ENCODE data around the gene OBSCN.

Gene OBSCN

GRCh38 chr1:228314315-228314657, 106.4 kb downstream of the OBSCN start:
- Histone ChIP-seq H3K4me1 (ENCODE audit: control insufficient read depth, insufficient read depth, low read length, poor library complexity, severe bottlenecking) (no peaks in the 10 kb centered on the region), H3K27ac (ENCODE audit: low read depth, low read length, severe bottlenecking) (no peak overlapping the region), H3K36me3 (ENCODE audit: control insufficient read depth, insufficient read depth, low read length) (peaks cover 5% of the 10 kb centered on the region), H3K4me3 (ENCODE audit: extremely low read depth, insufficient read depth, low read length, poor library complexity, severe bottlenecking) (no peak overlapping the region), H3K9me3 (ENCODE audit: control insufficient read depth, low read length) (peaks cover 5% of the 10 kb centered on the region)
- 89 to 100% methylated on average over 3 of the region's 3 CpGs for WGBS, 2 experiments (ENCODE audit: insufficient coverage in 2 of 2)

- WGBS, 2 experiments (ENCODE audit: insufficient coverage in 2 of 2) = 92 to 95% methylated on average over 28 to 29 of the region's 31 CpGs
Measured at GRCh38 chr1:228314658-228315483, 107.0 kb downstream of the OBSCN start.

GRCh38 chr1:228315484-228315944, 107.7 kb downstream of the OBSCN start:
- peaks cover 5% of the 10 kb centered on the region for H3K9me3 ChIP-seq (ENCODE audit: control insufficient read depth, low read length)
- peaks cover 17% of the 10 kb centered on the region for H3K36me3 ChIP-seq (ENCODE audit: control insufficient read depth, insufficient read depth, low read length)
- no peaks in the 10 kb centered on the region for H3K4me1 ChIP-seq (ENCODE audit: control insufficient read depth, insufficient read depth, low read length, poor library complexity, severe bottlenecking)
- H3K27ac ChIP-seq (ENCODE audit: low read depth, low read length, severe bottlenecking) = no peak overlapping the region
- WGBS, 2 experiments (ENCODE audit: insufficient coverage in 2 of 2) = 93 to 97% methylated on average over 12 to 14 of the region's 17 CpGs
- H3K4me3 ChIP-seq (ENCODE audit: extremely low read depth, insufficient read depth, low read length, poor library complexity, severe bottlenecking) = no peak overlapping the region

More at GRCh38 chr1:228314658-228315483, 107.0 kb downstream of the OBSCN start:
- H3K4me1 ChIP-seq (ENCODE audit: control insufficient read depth, insufficient read depth, low read length, poor library complexity, severe bottlenecking) = no peaks in the 10 kb centered on the region
- no peak overlapping the region for H3K27ac ChIP-seq (ENCODE audit: low read depth, low read length, severe bottlenecking)
- H3K36me3 ChIP-seq (ENCODE audit: control insufficient read depth, insufficient read depth, low read length) = peaks cover 11% of the 10 kb centered on the region
- H3K9me3 ChIP-seq (ENCODE audit: control insufficient read depth, low read length) = peaks cover 5% of the 10 kb centered on the region
- no peak overlapping the region for H3K4me3 ChIP-seq (ENCODE audit: extremely low read depth, insufficient read depth, low read length, poor library complexity, severe bottlenecking)

- no peaks in the 10 kb centered on the region for H3K4me1 ChIP-seq (ENCODE audit: control insufficient read depth, insufficient read depth, low read length, poor library complexity, severe bottlenecking)
- peaks cover 5% of the 10 kb centered on the region for H3K9me3 ChIP-seq (ENCODE audit: control insufficient read depth, low read length)
- H3K27ac ChIP-seq (ENCODE audit: low read depth, low read length, severe bottlenecking) = no peak overlapping the region
- peaks cover 23% of the 10 kb centered on the region for H3K36me3 ChIP-seq (ENCODE audit: control insufficient read depth, insufficient read depth, low read length)
- 93% methylated on average over 34 to 39 of the region's 40 CpGs for WGBS, 2 experiments (ENCODE audit: insufficient coverage in 2 of 2)
- H3K4me3 ChIP-seq (ENCODE audit: extremely low read depth, insufficient read depth, low read length, poor library complexity, severe bottlenecking) = no peak overlapping the region
Measured at GRCh38 chr1:228315945-228316588, 108.2 kb downstream of the OBSCN start.

- WGBS, 2 experiments (ENCODE audit: insufficient coverage in 2 of 2) = 95 to 97% methylated on average over 44 to 46 of the region's 47 CpGs
- H3K36me3 ChIP-seq (ENCODE audit: control insufficient read depth, insufficient read depth, low read length) = peaks cover 29% of the 10 kb centered on the region
- no peak overlapping the region for H3K27ac ChIP-seq (ENCODE audit: low read depth, low read length, severe bottlenecking)
- H3K4me1 ChIP-seq (ENCODE audit: control insufficient read depth, insufficient read depth, low read length, poor library complexity, severe bottlenecking) = no peaks in the 10 kb centered on the region
- peaks cover 5% of the 10 kb centered on the region for H3K9me3 ChIP-seq (ENCODE audit: control insufficient read depth, low read length)
- no peak overlapping the region for H3K4me3 ChIP-seq (ENCODE audit: extremely low read depth, insufficient read depth, low read length, poor library complexity, severe bottlenecking)
Measured at GRCh38 chr1:228316589-228317387, 108.9 kb downstream of the OBSCN start.

GRCh38 chr1:228317411-228317828, 109.6 kb downstream of the OBSCN start:
- Histone ChIP-seq H3K27ac (ENCODE audit: low read depth, low read length, severe bottlenecking) (no peak overlapping the region), H3K4me1 (ENCODE audit: control insufficient read depth, insufficient read depth, low read length, poor library complexity, severe bottlenecking) (no peaks in the 10 kb centered on the region), H3K9me3 (ENCODE audit: control insufficient read depth, low read length) (no peaks in the 10 kb centered on the region), H3K4me3 (ENCODE audit: extremely low read depth, insufficient read depth, low read length, poor library complexity, severe bottlenecking) (no peak overlapping the region), H3K36me3 (ENCODE audit: control insufficient read depth, insufficient read depth, low read length) (peaks cover 36% of the 10 kb centered on the region)
- 88 to 98% methylated on average over 7 to 10 of the region's 14 CpGs for WGBS, 2 experiments (ENCODE audit: insufficient coverage in 2 of 2)

- WGBS, 2 experiments (ENCODE audit: insufficient coverage in 2 of 2) = 91 to 93% methylated on average over 9 to 16 of the region's 16 CpGs
- no peak overlapping the region for H3K27ac ChIP-seq (ENCODE audit: low read depth, low read length, severe bottlenecking)
- no peak overlapping the region for H3K4me3 ChIP-seq (ENCODE audit: extremely low read depth, insufficient read depth, low read length, poor library complexity, severe bottlenecking)
- no peaks in the 10 kb centered on the region for H3K9me3 ChIP-seq (ENCODE audit: control insufficient read depth, low read length)
- H3K4me1 ChIP-seq (ENCODE audit: control insufficient read depth, insufficient read depth, low read length, poor library complexity, severe bottlenecking) = no peaks in the 10 kb centered on the region
- H3K36me3 ChIP-seq (ENCODE audit: control insufficient read depth, insufficient read depth, low read length) = peaks cover 43% of the 10 kb centered on the region
Measured at GRCh38 chr1:228317891-228318810, 110.3 kb downstream of the OBSCN start.

- Histone ChIP-seq H3K36me3 (ENCODE audit: control insufficient read depth, insufficient read depth, low read length) (peaks cover 50% of the 10 kb centered on the region), H3K9me3 (ENCODE audit: control insufficient read depth, low read length) (no peaks in the 10 kb centered on the region), H3K4me3 (ENCODE audit: extremely low read depth, insufficient read depth, low read length, poor library complexity, severe bottlenecking) (no peak overlapping the region), H3K4me1 (ENCODE audit: control insufficient read depth, insufficient read depth, low read length, poor library complexity, severe bottlenecking) (no peaks in the 10 kb centered on the region), H3K27ac (ENCODE audit: low read depth, low read length, severe bottlenecking) (no peak overlapping the region)
- 93 to 97% methylated on average over 14 to 15 of the region's 15 CpGs for WGBS, 2 experiments (ENCODE audit: insufficient coverage in 2 of 2)
Measured at GRCh38 chr1:228318823-228319241, 111.0 kb downstream of the OBSCN start.

- Histone ChIP-seq H3K4me3 (ENCODE audit: extremely low read depth, insufficient read depth, low read length, poor library complexity, severe bottlenecking) (no peak overlapping the region), H3K27ac (ENCODE audit: low read depth, low read length, severe bottlenecking) (no peak overlapping the region)
- WGBS, 2 experiments (ENCODE audit: insufficient coverage in 2 of 2) = 91 to 92% methylated on average over 4 of the region's 4 CpGs
Measured at GRCh38 chr1:228319352-228320088, 111.7 kb downstream of the OBSCN start.

More at GRCh38 chr1:228319352-228320088, 111.7 kb downstream of the OBSCN start:
- peaks cover 57% of the 10 kb centered on the region for H3K36me3 ChIP-seq (ENCODE audit: control insufficient read depth, insufficient read depth, low read length)
- H3K9me3 ChIP-seq (ENCODE audit: control insufficient read depth, low read length) = no peaks in the 10 kb centered on the region
- no peaks in the 10 kb centered on the region for H3K4me1 ChIP-seq (ENCODE audit: control insufficient read depth, insufficient read depth, low read length, poor library complexity, severe bottlenecking)

Measured in mesodermal cell (in vitro differentiated cells).